ENCODE data around the gene ALDH3B1.

The ALDH3B1 gene

GRCh38 chr11:68012843-68013610 is 2.9 kb downstream of the ALDH3B1 start:
- TF ChIP-seq CTCF (IDR thresholded peaks at IDR 0.05) (no peak), ZFX (IDR thresholded peaks at IDR 0.05; ENCODE audit: borderline replicate concordance) (no peak)
- H3K27ac ChIP-seq = no peak overlapping the region

DNA sequence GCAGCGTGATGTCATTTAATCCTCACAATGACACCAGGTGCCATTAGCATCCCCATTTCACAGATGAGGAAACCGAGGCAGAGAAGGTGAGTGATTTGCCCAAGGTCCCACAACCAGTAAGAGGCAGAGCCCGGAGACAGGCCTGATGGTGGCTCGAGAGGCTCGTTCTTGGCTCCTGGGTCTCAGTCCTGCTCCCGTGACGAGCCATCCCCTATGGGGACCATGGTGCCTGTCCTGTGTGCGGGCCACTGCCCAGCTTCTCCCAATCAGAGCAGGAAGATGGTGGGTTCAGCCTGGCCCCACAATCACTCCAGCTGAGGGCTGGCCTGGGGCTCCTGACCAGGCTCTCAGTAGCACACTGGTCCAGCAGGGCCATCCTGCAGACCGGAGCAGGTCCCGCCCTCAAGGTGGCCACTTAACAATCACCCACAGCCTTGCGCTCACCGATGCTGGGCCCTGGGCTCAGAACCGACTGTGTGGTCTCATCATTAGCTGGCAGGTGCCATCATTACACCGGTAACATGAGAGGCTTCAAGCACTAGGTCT is 3.6 kb downstream of the ALDH3B1 start:
- no peak overlapping the region for H3K27ac ChIP-seq
- TF ChIP-seq ZFX (IDR thresholded peaks at IDR 0.05; ENCODE audit: borderline replicate concordance) (no peak), CTCF (IDR thresholded peaks at IDR 0.05) (no peak)

- no peak for TF ChIP-seq ZFX (IDR thresholded peaks at IDR 0.05; ENCODE audit: borderline replicate concordance)
- no peak for TF ChIP-seq CTCF (IDR thresholded peaks at IDR 0.05)
- no peak overlapping the region for H3K27ac ChIP-seq
These were observed 4.2 kb downstream of the ALDH3B1 start for GRCh38 chr11:68014157-68014946.

DNA sequence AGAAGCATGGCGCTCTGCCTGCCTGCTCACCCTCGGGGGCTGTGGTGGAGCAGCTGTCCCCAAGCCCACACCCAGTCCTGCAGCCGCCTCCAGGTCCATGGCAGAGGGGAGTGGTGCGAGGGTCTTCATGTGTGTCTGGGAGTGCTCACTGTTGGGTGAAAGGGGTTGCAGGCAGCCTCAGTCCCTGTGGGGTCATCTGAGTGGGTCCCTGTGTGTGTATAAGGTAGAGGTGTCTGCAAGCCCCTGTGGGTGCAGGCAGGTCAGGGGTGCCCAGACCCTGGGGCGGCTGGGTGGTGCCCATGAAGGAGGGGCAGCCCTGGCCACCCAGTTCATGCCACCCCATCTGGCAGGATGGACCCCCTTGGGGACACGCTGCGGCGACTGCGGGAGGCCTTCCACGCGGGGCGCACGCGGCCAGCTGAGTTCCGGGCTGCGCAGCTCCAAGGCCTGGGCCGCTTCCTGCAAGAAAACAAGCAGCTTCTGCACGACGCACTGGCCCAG is 4.9 kb downstream of the ALDH3B1 start:
- no peak overlapping the region for H3K27ac ChIP-seq
- TF ChIP-seq ZFX (IDR thresholded peaks at IDR 0.05; ENCODE audit: borderline replicate concordance) (no peak), CTCF (IDR thresholded peaks at IDR 0.05) (no peak)

GRCh38 chr11:68015467-68015866 is 5.3 kb downstream of the ALDH3B1 start:
- H3K27ac ChIP-seq = no peak overlapping the region
- no peak for TF ChIP-seq ZFX (IDR thresholded peaks at IDR 0.05; ENCODE audit: borderline replicate concordance)
- no peak for TF ChIP-seq CTCF (IDR thresholded peaks at IDR 0.05)

- H3K27ac ChIP-seq = no peak overlapping the region
These were observed 6.2 kb downstream of the ALDH3B1 start for GRCh38 chr11:68016161-68016903.

More at GRCh38 chr11:68016161-68016903, 6.2 kb downstream of the ALDH3B1 start:
- TF ChIP-seq CTCF (IDR thresholded peaks at IDR 0.05) (no peak), ZFX (IDR thresholded peaks at IDR 0.05; ENCODE audit: borderline replicate concordance) (no peak)
